B cell (primary cell): ENCODE results near the gene TCF12. TPM values are rescaled to one million over a fixed set of nuclear protein-coding genes. Genes with fewer than 3 reads are reported as not detected.

Source experiments
- ATAC-seq: fragments of 200-7000 bp; cut with Tn5 transposase; one replicate; pipeline ENCODE4 v1.10.0; 2021; ENCODE audit warnings: low read depth, mild to moderate bottlenecking, moderate number of reproducible peaks, moderate library complexity
- CTCF ChIA-PET: fragments of 350-600 bp; sonication (Branson Sonifier 250); formaldehyde crosslinking; loops from one replicate; lab custom pipeline; 2021; ENCODE audit warnings: antibody characterized with exemption, inconsistent platforms; lab: Charles Lee
- POLR2A ChIA-PET: fragments of 350-600 bp; sonication (Branson Sonifier 250); formaldehyde crosslinking; loops from one replicate; lab custom pipeline; 2021; ENCODE audit warnings: antibody characterized with exemption; lab: Charles Lee
- DNase-seq: peaks from one replicate; pipeline ENCODE4 v3.0.0; 2013
- H2AFZ ChIP-seq: 2 replicates; pipeline ENCODE4 v1.6.1; 2012; ENCODE audit warnings: mild to moderate bottlenecking, low read depth, low read length; ENCODE audit not compliant: insufficient read depth, poor library complexity, severe bottlenecking
- H3K27ac ChIP-seq, 2 donors: 1 replicate in 1 of 2; 2 replicates in 1 of 2; pipeline ENCODE4 v1.5.1; 2012 to 2013; ENCODE audit warnings: low read length in 2 of 2, mild to moderate bottlenecking in 2 of 2, moderate library complexity in 1 of 2
- H3K27me3 ChIP-seq, 4 experiments: fragments of 200-600 bp in 1 of 4; sonication (generic) in 1 of 4; replicated peaks in 1 of 4; 1 replicate in 2 of 4; 2 replicates in 2 of 4; pipeline versions ENCODE4 v1.6.1 to v1.7.0; 2013 to 2016; ENCODE audit warnings: low read length in 3 of 4, mild to moderate bottlenecking in 2 of 4, mixed read lengths in 1 of 4, moderate library complexity in 1 of 4; ENCODE audit not compliant: insufficient read depth in 4 of 4, control insufficient read depth in 3 of 4; ENCODE audit errors: control extremely low read depth in 1 of 4
- H3K36me3 ChIP-seq, 2 experiments: replicated peaks in 1 of 2; 1 replicate in 1 of 2; 2 replicates in 1 of 2; pipeline versions ENCODE4 v1.6.1 to v1.7.1; 2013; ENCODE audit warnings: low read length in 1 of 2; ENCODE audit not compliant: insufficient read depth in 2 of 2, control insufficient read depth in 1 of 2; ENCODE audit errors: control extremely low read depth in 1 of 2, extremely low read depth in 1 of 2
- H3K4me1 ChIP-seq, 2 donors: fragments of 200-600 bp in 1 of 2; sonication (generic) in 1 of 2; 1 replicate in 1 of 2; 2 replicates in 1 of 2; pipeline versions ENCODE4 v1.5.1 to v1.6.1; 2013 to 2017; ENCODE audit warnings: low read length in 2 of 2; ENCODE audit not compliant: control insufficient read depth in 2 of 2, insufficient read depth in 2 of 2
- H3K4me2 ChIP-seq: replicated peaks from 2 replicates; pipeline ENCODE3; 2012; ENCODE audit warnings: mild to moderate bottlenecking, low read depth, low read length; ENCODE audit not compliant: poor library complexity, severe bottlenecking
- H3K4me3 ChIP-seq, 5 experiments: fragments of 200-600 bp in 1 of 5; sonication (generic) in 1 of 5; 1 replicate in 3 of 5; 2 replicates in 2 of 5; pipeline versions ENCODE4 v1.5.1 to v1.7.0; 2011 to 2016; ENCODE audit warnings: low read length in 4 of 5, mild to moderate bottlenecking in 4 of 5, low read depth in 2 of 5, control low read depth in 1 of 5, moderate library complexity in 1 of 5; ENCODE audit not compliant: insufficient read depth in 1 of 5; ENCODE audit errors: control extremely low read depth in 1 of 5, extremely low read depth in 1 of 5
- H3K79me2 ChIP-seq: fragments of 200-600 bp; sonication (generic); one replicate; pipeline ENCODE4 v1.6.0; 2016; ENCODE audit warnings: low read length; ENCODE audit not compliant: control insufficient read depth, insufficient read depth
- H3K9ac ChIP-seq: fragments of 200-600 bp; sonication (generic); 2 replicates; pipeline ENCODE4 v1.6.1; 2017; ENCODE audit warnings: mild to moderate bottlenecking, low read length, moderate library complexity
- H3K9me3 ChIP-seq, 3 donors: one replicate each; pipeline versions ENCODE4 v1.6.1 to v1.7.1; 2013; ENCODE audit warnings: low read length in 2 of 3; ENCODE audit not compliant: control insufficient read depth in 2 of 3, insufficient read depth in 1 of 3; ENCODE audit errors: control extremely low read depth in 1 of 3
- H4K20me1 ChIP-seq: 2 replicates; pipeline ENCODE4 v1.6.0; 2012; ENCODE audit warnings: mild to moderate bottlenecking, low read length; ENCODE audit not compliant: insufficient read depth, control insufficient read depth, poor library complexity, severe bottlenecking
- H3K27ac Mint-ChIP-seq: one replicate; pipeline ENCODE4 v1.8.0; 2021; ENCODE audit warnings: mixed read lengths
- H3K27me3 Mint-ChIP-seq: one replicate; pipeline ENCODE4 v1.8.0; 2021; ENCODE audit warnings: mixed read lengths
- H3K4me1 Mint-ChIP-seq: one replicate; pipeline ENCODE4 v1.8.0; 2021; ENCODE audit warnings: mixed read lengths
- H3K4me3 Mint-ChIP-seq: one replicate; pipeline ENCODE4 v1.8.0; 2021; ENCODE audit warnings: mixed read lengths
- H3K9me3 Mint-ChIP-seq: one replicate; pipeline ENCODE4 v1.8.0; 2022; ENCODE audit warnings: mixed read lengths; ENCODE audit not compliant: insufficient read depth
- EZH2 ChIP-seq: IDR thresholded peaks from 2 replicates; pipeline ENCODE4 v1.6.1; 2012; ENCODE audit warnings: borderline replicate concordance, low read depth, mild to moderate bottlenecking, moderate library complexity, low read length; ENCODE audit not compliant: insufficient read depth, poor library complexity, severe bottlenecking
- WGBS: methylation state at CpG from one replicate; pipeline ENCODE4 v1.1.5; 2013; ENCODE audit warnings: missing lambda C conversion rate; ENCODE audit not compliant: insufficient coverage; 5-methylcytosine and 5-hydroxymethylcytosine counted together
- intact Hi-C: fragments of 100-400 bp; cut with micrococcal nuclease; formaldehyde crosslinking; loops from one replicate; pipeline ENCODE4 v1.10.0; 2022
- polyA plus RNA-seq: library from polyadenylated mRNA; depleted of rRNA; stranded (reverse); fragments of >200 nt; gene quantifications from 2 replicates; pipeline ENCODE4 v1.2.3, GENCODE V29; 2012
- total RNA-seq, 2 donors: library from RNA; stranded (reverse); fragments of 120-200 nt in 1 of 2; gene quantifications; 1 replicate in 1 of 2; 2 replicates in 1 of 2; pipeline versions ENCODE4 v1.2.3 to v1.2.4, GENCODE V29; 2013 to 2022
- TF ChIP-seq, protein P1 (sequence below): fragments of 200-600 bp; IDR thresholded peaks from one replicate; pipeline ENCODE4 v1.8.0; 2022; ENCODE audit warnings: antibody characterized with exemption, mild to moderate bottlenecking

The TCF12 gene
- total and polyA plus RNA-seq, 2 donors (not counting 1 experiment from before 2014, with no cell fraction given) = 27.1 to 131 TPM

DNA sequence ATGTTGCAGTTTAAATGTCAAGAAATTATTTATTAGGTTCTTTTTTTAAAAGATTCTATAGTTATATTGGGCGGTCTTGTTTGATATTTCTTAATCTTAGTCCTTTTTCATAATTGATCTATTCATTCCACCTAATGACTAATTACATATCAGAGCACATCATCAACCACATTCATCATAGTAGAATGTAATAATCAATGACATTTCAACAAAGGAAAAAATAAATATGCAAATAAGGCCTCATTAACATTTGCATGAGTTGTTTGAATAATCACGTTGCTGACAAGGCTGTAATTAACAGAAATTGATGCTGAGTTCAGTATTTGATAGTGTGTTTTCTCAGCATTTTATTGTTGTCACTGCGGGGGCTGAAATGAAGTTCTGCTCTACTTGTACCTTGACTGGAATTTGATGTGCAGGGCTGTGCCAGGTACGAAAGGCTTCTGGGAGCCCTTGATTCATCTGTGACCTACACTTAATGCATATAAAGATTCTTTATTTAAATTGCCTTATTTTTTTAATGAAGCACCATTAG lies 215.7 kb downstream of the TCF12 start:
- CTCF ChIA-PET = interaction anchor here (0.7 to 3.0 kb wide), 3 partner anchors 12 to 394 kb away, joined by 3 to 19 read pairs (median 10); no protein-coding TSS in a partner anchor
- Mint-ChIP-seq H3K4me3 (no peak overlapping the region), H3K9me3 (no peaks in the 10 kb centered on the region), H3K27ac (no peak overlapping the region), H3K4me1 (peaks cover 34% of the 10 kb centered on the region), H3K27me3 (no peaks in the 10 kb centered on the region)
- no peaks in the 10 kb centered on the region for H3K36me3 ChIP-seq
- no peak overlapping the region for H3K4me3 ChIP-seq
- intact Hi-C loops = loop anchor here (2.0 to 10.0 kb wide), 3 partner anchors 19 to 637 kb away; partner anchors contain the start of gene TCF12
- no CpG with 5 or more reads among the region's 4 CpGs for WGBS
- no peak overlapping the region for H2AFZ ChIP-seq
- no peak overlapping the region for H3K4me2 ChIP-seq
- H3K9me3 ChIP-seq = no peaks in the 10 kb centered on the region
- H3K79me2 ChIP-seq = peaks cover 9% of the 10 kb centered on the region
- DNase-seq (no peak), ATAC-seq (no peak)
- POLR2A ChIA-PET = interaction anchor here (0.7 kb wide), 1 partner anchor 110 kb away, joined by 5 read pairs; no protein-coding TSS in a partner anchor
- no peaks in the 10 kb centered on the region for H4K20me1 ChIP-seq
- H3K9ac ChIP-seq = no peak overlapping the region
- H3K27ac ChIP-seq = no peak overlapping the region
- TF ChIP-seq, protein P1, sequence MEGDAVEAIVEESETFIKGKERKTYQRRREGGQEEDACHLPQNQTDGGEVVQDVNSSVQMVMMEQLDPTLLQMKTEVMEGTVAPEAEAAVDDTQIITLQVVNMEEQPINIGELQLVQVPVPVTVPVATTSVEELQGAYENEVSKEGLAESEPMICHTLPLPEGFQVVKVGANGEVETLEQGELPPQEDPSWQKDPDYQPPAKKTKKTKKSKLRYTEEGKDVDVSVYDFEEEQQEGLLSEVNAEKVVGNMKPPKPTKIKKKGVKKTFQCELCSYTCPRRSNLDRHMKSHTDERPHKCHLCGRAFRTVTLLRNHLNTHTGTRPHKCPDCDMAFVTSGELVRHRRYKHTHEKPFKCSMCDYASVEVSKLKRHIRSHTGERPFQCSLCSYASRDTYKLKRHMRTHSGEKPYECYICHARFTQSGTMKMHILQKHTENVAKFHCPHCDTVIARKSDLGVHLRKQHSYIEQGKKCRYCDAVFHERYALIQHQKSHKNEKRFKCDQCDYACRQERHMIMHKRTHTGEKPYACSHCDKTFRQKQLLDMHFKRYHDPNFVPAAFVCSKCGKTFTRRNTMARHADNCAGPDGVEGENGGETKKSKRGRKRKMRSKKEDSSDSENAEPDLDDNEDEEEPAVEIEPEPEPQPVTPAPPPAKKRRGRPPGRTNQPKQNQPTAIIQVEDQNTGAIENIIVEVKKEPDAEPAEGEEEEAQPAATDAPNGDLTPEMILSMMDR = no peak
- TF ChIP-seq EZH2 = no peak
- no peaks in the 10 kb centered on the region for H3K27me3 ChIP-seq
- peaks cover 6 to 14% of the 10 kb centered on the region in 2 donors for H3K4me1 ChIP-seq

DNA sequence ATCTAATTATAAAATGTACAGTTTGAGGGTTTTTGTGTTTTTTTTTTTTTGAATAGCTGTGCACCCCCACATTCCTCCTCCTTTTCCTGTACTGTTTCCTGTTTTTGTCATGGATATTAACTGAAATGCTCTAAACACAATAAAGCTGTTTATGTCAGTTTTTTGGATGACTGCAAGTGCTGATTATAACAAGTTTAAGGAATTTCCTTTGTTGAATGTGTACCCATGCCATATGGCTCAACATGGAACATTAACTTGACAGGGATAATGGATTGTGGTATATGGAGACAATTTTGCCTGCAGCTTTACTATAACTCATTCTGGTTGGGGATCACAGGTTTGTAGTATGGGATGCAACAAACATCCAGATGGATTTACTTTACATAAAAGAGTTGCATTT lies 216.4 kb downstream of the TCF12 start:
- POLR2A ChIA-PET = no interaction called here
- Mint-ChIP-seq H3K27me3 (no peaks in the 10 kb centered on the region), H3K27ac (no peak overlapping the region), H3K9me3 (no peaks in the 10 kb centered on the region), H3K4me3 (no peak overlapping the region), H3K4me1 (peaks cover 37% of the 10 kb centered on the region)
- no peak for ATAC-seq
- Histone ChIP-seq H2AFZ (no peak overlapping the region), H3K4me1 (peaks cover 6 to 14% of the 10 kb centered on the region in 2 donors), H3K4me3 (no peak overlapping the region), H3K79me2 (peaks cover 9% of the 10 kb centered on the region), H3K27me3 (no peaks in the 10 kb centered on the region), H3K36me3 (no peaks in the 10 kb centered on the region), H3K27ac (no peak overlapping the region), H3K9me3 (no peaks in the 10 kb centered on the region), H4K20me1 (no peaks in the 10 kb centered on the region), H3K9ac (no peak overlapping the region), H3K4me2 (no peak overlapping the region)
- CTCF ChIA-PET = interaction anchor here (0.7 to 3.0 kb wide), 3 partner anchors 11 to 394 kb away, joined by 3 to 19 read pairs (median 10); no protein-coding TSS in a partner anchor
- TF ChIP-seq, protein P1 = no peak
- TF ChIP-seq EZH2 = no peak
- DNase-seq = no peak
- intact Hi-C loops = loop anchor here (2.0 to 10.0 kb wide), 3 partner anchors 18 to 638 kb away; partner anchors contain the start of gene TCF12
